DMS114 treated with DMSO at 0.1 percent for 48 hours (cell line): Measurements from ENCODE around the gene HIF1AN.
"Not testable (repeated sequence)": the region's sequence is repeated elsewhere in the genome, so short reads cannot be mapped to it uniquely, and the experiment has no call there.

Experiments
- DNase-seq: peaks from one replicate; lab custom pipeline; 2025; ENCODE audit not compliant: unreplicated experiment; lab: John Stamatoyannopoulos, UW

HIF1AN gene

DNA sequence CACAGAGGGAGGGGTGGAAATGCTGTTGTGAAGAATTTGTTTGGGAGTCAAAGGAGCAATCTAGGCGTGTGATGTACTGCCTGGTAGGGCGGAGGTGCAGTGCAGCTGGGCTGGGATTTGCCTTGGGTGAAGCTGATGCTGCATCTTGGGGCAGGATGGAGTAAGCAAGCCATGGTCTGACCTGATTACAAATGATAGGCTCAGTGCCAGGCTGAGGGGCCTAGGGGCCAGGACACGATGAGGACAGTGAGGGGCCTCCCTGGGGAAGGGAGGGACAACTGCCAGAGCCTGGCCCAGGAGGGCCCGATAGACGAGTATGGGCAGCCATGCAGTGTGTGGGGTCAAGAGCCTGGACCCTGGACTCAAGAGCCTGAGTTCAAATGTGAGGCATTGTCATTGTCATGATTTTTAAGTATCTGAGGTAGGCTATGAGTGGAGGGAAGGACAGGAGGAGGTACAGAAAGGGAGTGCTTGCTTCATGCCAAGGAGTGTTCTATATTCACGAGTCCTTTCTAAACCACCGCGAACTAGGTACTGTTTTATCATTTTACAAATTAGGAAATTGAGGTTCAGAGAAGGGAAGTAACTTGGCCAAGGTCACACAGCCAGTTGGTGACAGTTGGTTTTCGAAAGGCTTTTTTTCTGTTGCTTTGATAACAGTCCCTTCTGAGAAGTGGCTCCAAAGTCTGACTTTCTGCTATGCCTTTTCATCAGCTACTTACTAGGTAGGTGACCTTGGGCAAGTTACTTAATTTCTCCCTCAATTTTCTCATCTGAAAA lies 29.7 kb downstream of the HIF1AN start:
- no peak for DNase-seq

DNA sequence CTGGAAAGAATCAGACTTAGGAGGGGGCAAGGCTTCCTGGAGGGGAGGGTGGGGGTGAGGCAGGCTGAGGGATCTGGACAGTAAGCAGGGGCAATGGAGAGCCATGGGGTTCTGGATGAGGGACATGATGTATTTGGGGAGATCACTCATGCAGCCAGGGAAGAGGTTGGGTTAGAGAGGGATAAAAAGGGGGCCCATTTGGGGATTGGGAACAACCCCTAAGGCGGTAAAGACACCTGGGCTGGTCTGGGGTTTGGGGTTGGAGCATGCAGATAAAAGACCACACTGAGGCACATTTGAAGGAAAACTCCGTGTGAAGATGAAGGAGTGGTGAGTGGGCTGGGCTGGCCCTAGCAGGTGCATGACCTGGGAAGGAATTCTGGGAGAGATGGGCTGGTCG lies 30.8 kb downstream of the HIF1AN start:
- DNase-seq, result no peak

DNA sequence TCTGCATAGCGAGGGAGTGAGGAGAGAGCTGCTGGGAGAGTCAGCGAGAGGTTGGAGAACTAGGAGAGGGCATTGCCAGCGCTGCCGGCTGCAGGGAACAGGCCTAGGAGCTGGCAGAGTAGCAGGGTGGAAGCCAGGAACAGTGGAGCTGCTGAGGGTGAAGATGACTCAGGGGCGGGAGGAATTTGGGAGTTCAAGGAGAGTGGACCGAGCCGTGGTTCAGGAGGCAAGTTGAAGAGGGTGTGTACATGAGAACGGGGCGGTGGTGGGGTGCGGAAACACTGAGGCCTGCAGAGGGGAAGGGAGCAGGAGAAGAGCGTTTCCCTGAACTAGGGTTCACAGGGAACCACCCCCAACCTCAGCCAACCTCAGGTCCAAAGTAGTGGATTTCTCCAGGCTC lies 31.5 kb downstream of the HIF1AN start:
- no peak for DNase-seq

DNA sequence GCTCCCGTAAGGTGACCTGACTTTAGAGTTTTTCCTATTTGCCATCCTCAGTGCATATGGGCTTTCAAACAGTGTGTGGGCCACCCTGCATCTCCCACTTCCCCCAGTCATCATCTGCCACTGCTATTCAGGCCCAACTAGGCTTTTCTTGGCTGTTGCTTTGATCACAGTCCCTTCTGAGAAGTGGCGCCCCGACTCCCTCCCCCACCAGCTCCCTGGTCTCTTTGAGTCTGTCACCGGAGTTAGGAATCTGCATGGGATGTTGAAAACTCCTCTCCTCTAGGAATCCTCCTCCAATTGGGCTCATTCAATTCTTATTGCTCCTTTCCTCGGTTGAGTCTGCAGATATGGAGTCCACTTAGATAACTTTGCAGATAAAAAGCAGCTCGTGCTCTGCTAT lies 32.1 kb downstream of the HIF1AN start:
- no peak for DNase-seq

DNA sequence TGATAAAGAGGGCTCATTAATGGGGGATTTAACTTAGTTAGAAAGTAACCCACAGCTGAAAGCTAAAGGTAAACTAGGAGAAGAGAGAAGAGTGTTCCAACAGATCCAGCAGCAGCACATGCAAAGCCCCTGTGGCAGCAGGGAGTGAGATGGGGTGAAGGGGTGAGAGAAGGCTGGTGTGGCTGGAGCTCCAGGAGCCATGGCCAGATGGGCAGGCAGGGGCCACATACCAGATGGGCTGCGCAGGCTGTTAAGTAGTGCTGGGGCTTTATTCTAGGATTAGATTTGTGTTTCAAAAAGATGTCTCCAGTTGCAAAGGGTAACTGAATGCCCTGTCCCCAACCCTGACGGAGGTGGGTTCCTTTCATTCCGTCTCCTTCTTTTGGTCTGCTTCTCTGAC lies 33.2 kb downstream of the HIF1AN start:
- no peak for DNase-seq

DNA sequence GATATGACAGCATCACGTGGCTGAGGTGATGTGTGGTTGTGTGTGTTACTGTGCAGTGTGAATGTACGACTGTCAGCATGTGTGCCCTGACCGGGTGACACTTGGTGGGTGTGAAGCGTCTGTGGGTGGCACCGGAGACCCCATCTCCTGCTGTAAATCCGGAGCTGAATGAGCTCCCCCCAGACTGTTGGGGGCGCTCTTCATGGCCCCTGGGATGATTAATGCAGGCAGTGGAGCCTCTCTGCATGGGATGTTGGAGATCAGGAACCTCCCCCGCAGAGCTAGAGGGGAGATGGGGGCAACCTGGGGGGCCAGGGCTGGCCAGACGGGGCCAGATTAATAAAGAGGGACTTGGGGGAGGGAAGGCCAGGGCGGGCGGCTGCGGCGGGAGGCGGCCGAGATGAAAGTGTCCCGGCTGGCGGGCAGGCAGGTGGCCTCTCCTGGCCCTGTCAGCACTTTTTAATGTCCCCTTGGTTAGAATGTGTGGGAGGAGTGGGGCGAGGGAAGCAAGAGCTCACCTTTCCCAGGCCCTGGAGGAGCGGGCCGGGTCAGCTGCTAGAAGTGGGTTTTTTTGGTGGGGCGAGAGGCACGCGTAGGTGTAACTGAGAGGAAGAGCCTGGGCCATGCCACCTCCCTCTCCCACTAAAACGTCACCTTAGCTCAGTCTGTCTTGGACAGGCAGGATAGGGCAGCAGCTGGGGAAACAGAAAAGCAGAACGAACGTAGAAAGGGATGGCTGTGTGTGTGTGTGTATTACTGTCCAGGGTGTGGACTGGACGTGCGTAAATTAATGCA lies 34.1 kb downstream of the HIF1AN start:
- DNase-seq, result no peak

DNA sequence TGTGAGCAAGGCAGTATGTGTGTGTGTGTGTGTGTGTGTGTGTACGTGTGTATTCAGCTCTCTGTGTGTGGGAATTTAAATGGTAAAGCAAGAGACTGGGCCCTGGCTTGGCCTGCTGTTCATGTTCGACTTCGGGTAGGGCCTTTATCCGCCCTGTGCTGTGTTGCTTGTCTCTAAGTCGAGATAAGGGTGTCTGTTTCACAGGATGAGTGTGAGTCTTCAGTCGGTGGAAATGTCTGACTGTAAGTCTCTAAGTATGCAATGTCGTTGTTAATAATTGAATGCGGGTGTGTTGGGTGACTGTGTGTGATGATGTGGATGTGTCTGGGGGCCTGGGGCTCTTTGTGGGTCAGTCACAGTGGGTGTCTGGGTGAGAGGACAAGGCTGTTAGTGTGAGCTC lies 34.8 kb downstream of the HIF1AN start:
- DNase-seq, result no peak

DNA sequence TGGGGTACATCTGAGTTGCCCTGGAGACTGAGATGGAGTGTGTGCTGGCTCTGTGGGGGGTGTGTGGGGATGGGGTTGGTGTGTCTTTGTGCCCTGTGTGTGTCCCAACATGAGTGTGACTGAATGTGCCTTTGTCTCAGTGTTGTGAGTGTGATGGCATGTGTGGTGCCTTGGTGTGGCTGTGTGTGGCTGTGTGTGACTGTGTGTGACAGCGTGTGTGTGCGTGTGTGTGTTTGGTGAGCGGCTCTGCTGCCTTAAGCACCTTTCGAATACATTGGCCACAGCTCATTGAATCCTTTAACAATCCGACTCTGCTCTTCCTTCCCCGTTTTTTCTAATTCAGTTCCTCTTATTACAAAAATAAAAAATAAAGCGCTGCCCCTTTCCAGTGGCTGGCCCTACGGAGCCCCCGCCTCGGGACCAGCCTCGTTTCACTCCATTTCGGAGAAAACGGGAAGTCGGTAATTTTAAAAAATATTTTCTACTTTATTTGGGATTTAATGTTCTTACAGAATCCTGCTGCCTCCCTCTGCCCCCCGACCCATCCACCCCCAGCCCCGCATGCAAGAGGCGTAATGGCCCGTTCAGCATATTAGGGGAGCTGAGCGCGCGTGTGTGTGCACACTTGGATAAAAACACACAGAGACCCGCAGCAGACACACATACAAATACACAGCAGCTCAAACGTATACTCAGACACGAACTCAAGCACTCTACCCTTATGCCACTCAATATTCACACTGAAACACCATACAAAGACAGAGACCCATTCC lies 35.5 kb downstream of the HIF1AN start:
- no peak for DNase-seq

DNA sequence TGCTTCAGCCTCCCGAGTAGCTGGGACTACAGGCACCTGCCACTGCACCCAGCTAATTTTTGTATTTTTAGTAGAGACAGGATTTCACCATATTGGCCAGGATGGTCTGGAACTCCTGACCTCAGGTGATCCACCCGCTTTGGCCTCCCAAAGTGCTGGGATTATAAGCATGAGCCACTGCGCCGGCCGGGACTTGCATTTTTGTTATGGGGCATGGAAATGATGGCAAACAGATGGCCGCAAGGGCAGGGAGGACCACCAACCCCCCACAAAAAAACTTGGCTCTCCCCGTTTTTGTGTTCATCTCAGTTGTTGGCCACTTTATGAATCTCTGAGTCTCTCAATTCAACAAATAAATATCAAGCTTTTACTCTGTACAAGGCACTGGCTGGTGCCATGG lies 39.4 kb downstream of the HIF1AN start:
- not testable (repeated sequence) for DNase-seq

DNA sequence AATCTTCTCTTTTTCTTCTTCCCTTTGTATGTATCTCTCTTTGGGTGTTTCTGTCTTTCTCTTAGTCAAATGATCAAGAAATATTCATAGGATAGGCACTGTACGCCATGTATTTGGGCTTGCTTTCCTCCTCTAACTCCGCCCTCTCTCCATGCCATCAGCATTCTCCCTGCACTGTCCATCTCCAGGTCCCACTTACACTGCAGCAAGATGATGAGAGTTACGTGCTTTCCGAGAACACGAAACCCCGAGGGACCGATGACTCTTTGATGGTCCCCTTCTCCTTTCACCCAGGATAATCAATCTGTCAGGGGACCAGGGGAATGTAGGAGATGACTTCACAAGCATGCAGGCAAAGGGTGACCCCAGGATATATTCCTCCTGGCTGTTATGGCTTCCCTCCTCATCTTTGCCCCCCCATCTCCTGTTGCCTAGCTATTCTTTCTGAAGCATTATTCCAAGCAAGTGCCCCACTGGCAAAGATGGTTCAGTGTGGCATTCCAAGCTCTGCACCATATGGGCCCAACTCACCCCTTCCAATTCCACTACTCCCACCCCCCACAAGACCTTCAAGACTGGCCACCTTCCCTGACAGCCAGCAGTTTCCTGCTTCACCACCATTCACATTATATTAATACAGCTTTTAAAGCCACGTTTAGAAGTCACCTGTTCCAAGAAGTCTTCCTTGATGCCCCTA lies 40.0 kb downstream of the HIF1AN start:
- no peak for DNase-seq

DNA sequence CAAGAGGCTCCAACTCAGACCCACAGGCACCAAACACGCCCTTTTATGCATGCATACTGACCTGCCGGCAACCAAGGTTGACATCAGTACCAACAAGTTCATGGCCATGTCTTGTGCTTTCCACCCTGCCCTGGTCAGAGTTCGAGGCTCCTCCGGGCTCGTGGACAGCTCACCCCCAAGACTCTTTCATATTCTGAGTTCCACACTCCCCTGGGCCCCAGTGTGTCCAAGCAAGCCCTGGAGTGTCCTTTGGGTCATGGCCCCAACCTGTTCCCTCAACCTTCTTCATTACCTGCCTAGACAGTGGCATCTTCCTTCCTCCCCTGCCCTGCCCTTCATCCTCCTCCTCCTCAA lies 40.5 kb downstream of the HIF1AN start:
- DNase-seq, result no peak

DNA sequence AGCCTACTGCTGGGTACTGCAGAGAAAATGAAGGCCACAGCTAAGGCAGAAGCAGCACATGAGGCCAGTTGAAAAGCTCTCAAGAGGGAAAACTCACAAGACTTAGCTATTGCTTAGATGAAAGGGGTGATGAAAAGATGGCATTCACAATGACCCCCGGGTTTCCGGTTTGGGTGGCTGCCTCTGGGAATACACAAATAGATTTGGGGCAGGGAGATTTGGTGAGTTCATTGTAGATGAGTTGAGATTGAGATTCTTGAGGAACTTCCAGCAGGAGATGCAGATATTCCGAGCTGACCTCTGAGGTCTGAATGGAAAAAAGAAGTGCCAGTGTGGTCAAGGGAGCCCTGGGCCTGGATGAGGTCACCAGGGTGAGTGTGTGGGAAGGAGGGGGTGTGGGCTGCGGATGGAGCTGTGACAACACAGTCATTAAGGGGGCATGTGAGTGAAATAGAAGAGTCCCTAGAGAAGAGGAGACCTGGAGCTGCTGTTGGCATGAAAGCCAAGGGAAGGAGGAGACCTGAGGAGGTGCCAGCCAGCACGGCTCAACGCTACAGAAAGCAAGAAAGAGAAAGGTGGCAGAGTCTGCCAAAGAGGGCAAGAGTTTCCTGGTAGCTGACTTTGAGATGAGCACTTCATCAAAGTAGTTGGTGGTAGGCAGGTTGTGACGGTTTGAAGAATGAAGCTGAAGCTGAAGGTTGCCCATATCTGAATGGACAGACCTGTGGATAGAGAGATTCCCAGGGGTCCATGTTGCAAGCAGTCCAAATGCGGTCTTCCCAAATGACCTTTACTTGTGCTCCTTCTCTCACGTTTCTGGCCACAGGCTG lies 43.7 kb downstream of the HIF1AN start:
- no peak for DNase-seq

DNA sequence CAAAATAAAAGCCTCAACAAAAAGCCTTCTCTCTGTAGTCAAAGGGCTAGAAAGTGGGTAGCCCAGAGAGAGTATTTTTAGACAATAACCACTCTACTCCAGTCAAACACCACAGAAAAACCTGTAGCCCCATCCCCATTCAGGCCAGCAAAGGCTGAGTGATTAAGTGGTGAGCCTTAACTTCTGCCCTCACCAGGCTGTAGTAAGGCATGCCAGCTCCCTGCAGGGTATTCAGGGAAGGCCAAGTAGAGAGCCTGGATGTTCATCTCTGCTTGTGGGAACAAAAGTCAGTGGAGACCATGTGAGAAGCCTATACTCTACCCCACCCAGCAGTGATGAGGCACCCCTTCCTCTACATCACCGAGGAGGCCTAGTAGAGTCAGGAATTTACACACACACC lies 51.2 kb downstream of the HIF1AN start:
- DNase-seq, result no peak

DNA sequence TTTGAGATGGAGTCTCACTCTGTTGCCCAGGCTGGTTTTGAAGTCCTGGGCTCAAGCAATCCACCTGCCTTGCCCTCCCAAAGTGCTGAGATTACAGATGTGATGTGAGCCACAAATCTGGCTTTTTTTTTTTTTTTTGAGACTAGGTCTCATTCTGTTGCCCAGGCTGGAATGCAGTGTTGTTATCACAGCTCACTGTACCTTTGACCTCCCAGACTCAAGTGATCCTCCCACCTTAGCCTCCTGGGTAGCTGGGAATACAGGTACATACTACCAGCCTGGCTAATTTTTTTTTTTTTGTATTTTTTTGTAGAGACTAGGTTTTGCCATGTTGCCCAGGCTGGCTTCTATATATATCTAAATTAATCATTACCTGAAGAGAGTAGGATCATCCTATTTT lies 62.4 kb downstream of the HIF1AN start:
- no peak for DNase-seq

DNA sequence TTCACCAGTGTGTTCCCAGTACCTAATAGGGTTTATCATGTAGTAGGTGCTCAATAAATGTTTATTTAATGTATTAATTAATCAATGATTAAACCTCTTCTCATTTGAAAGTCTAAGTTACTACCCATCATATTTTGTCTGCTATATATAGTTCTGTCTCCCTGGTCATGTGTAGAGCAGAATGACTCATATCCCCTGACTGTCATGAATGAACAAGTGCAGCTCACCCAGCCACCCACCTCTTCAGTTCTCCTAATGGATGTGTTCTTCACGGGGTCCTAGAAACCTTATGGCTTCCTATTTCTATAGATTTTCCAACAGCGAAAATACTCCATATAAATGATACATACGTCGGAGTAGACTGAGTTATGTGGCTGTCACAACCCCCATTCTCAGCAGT lies 64.5 kb downstream of the HIF1AN start:
- DNase-seq, result no peak

DNA sequence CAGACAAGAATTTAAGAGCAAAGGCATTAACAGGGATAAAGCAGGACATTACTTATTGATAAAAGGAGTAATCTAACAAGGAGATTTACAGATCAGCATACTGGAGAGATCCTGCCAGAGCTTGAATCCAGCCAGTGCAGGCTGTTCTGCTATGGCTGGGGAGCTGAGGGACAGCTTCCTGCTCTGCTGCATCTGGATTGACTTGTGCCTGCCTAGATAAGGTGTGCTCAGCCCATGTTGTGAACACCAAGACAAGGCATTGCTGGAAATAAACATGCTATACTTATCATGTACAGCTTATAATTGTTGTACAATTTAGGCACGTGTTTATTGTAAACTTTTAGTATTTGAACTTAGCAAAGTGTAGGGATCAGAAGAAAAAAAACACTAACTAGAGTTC lies 71.7 kb downstream of the HIF1AN start:
- DNase-seq, result no peak
